HepG2 (cell line): ENCODE results near the gene SLC43A1.
A peak's percentile ranks its signal among the peaks of the same experiment; 100 is the strongest.

Experiments
- ARID4A ChIP-seq: sonication (generic); formaldehyde crosslinking; IDR thresholded peaks from 2 replicates; pipeline ENCODE4 v1.5.0; 2020; ENCODE audit warnings: mild to moderate bottlenecking, missing genetic modification reagents, borderline replicate concordance
- CTCF ChIP-seq: sonication (generic); formaldehyde crosslinking; IDR thresholded peaks from 2 replicates; pipeline ENCODE4 v1.5.0; 2020; ENCODE audit warnings: mild to moderate bottlenecking, missing genetic modification reagents, moderate library complexity
- FOXJ3 ChIP-seq: sonication (generic); formaldehyde crosslinking; IDR thresholded peaks from 2 replicates; pipeline ENCODE4 v1.4.0; 2020; ENCODE audit warnings: missing genetic modification reagents, mild to moderate bottlenecking, borderline replicate concordance
- GATAD2A ChIP-seq: IDR thresholded peaks from 2 replicates; pipeline ENCODE4 v1.6.1; 2016
- NFIC ChIP-seq: IDR thresholded peaks from 2 replicates; pipeline ENCODE4 v1.6.1; 2012; ENCODE audit warnings: mild to moderate bottlenecking, low read length, inconsistent platforms
- NR2F1 ChIP-seq, 2 experiments: fragments of 450-650 bp in 1 of 2; formaldehyde crosslinking in 1 of 2; IDR thresholded peaks; 2 replicates each; pipeline versions ENCODE4 v1.5.0 to v1.6.1; 2016 to 2020; ENCODE audit warnings: mild to moderate bottlenecking in 1 of 2, missing compliant biosample characterization in 1 of 2, missing genetic modification reagents in 1 of 2, moderate library complexity in 1 of 2
- PHF8 ChIP-seq: sonication (generic); formaldehyde crosslinking; IDR thresholded peaks from 2 replicates; pipeline ENCODE4 v1.5.0; 2020; ENCODE audit warnings: missing genetic modification reagents
- POLR2AphosphoS5 ChIP-seq: IDR thresholded peaks from 2 replicates; pipeline ENCODE4 v1.6.1; 2012; ENCODE audit warnings: low read depth, low read length
- STAT5B ChIP-seq: sonication (generic); formaldehyde crosslinking; IDR thresholded peaks from 2 replicates; pipeline ENCODE4 v1.4.0; 2020; ENCODE audit warnings: missing genetic modification reagents
- ZNF124 ChIP-seq: sonication (generic); formaldehyde crosslinking; IDR thresholded peaks from 2 replicates; pipeline ENCODE4 v1.4.0; 2020; ENCODE audit warnings: missing genetic modification reagents
- ZNF24 ChIP-seq: fragments of 450-650 bp; IDR thresholded peaks from 2 replicates; pipeline ENCODE4 v1.6.1; 2017; ENCODE audit warnings: antibody characterized with exemption, mild to moderate bottlenecking
- ZNF331 ChIP-seq: sonication (generic); formaldehyde crosslinking; IDR thresholded peaks from 2 replicates; pipeline ENCODE4 v1.4.0; 2020; ENCODE audit warnings: missing genetic modification reagents
- ZNF609 ChIP-seq: sonication (generic); formaldehyde crosslinking; IDR thresholded peaks from 2 replicates; pipeline ENCODE4 v1.4.0; 2020; ENCODE audit warnings: mild to moderate bottlenecking, missing genetic modification reagents, borderline replicate concordance

- TF ChIP-seq ZNF331 (CRISPR knock-in tag), result 0 out of 2 replicates have a peak, but pooled peaks have one; percentile 17
- no peak for TF ChIP-seq ZNF24
- no peak for TF ChIP-seq CTCF (CRISPR knock-in tag)
- no peak for TF ChIP-seq POLR2AphosphoS5
- no peak for TF ChIP-seq PHF8
- no peak for TF ChIP-seq STAT5B (CRISPR knock-in tag)
- no peak for TF ChIP-seq ZNF609
- TF ChIP-seq GATAD2A (CRISPR knock-in tag), result no peak
- TF ChIP-seq ZNF124 (CRISPR knock-in tag), result no peak
- no peak; the same call in 1 of the 2 replicates for TF ChIP-seq ARID4A
- TF ChIP-seq NFIC, result no peak
- TF ChIP-seq FOXJ3 (CRISPR knock-in tag), result no peak
- no peak for TF ChIP-seq NR2F1 (CRISPR knock-in tag; IDR thresholded peaks at IDR 0.05)
Observed at GRCh38 chr11:57459164-57460021, 56.1 kb downstream of the SLC43A1 start.
